ENCODE data around the gene CTXN1.
A peak's percentile ranks its signal among the peaks of the same experiment; 100 is the strongest.
"Not testable (repeated sequence)": the region's sequence is repeated elsewhere in the genome, so short reads cannot be mapped to it uniquely, and the experiment has no call there.

The CTXN1 gene

GRCh38 chr19:7944177-7944761 is 18.3 kb upstream of the CTXN1 start:
- peak; percentile 62 for DNase-seq

GRCh38 chr19:7943444-7944176 is 17.7 kb upstream of the CTXN1 start, which contains the start of gene TIMM44:
TIMM44 (minus strand) TSS chr19:7943666; CDS start chr19:7943651, 15 bp downstream.
- DNase-seq, result peak; percentile 99

GRCh38 chr19:7942981-7943443 is 17.1 kb upstream of the CTXN1 start:
- no peak for DNase-seq

- no peak for DNase-seq
These were observed 16.1 kb upstream of the CTXN1 start for GRCh38 chr19:7941895-7942596.

GRCh38 chr19:7940841-7941240 is 14.9 kb upstream of the CTXN1 start:
- DNase-seq, result no peak

GRCh38 chr19:7934766-7935165 is 8.8 kb upstream of the CTXN1 start:
- DNase-seq, result no peak

GRCh38 chr19:7933828-7934725 is 8.1 kb upstream of the CTXN1 start:
- DNase-seq, result no peak

GRCh38 chr19:7933411-7933810 is 7.5 kb upstream of the CTXN1 start:
- no peak for DNase-seq

- no peak for DNase-seq
These were observed 7.0 kb upstream of the CTXN1 start for GRCh38 chr19:7932930-7933300.

- no peak for DNase-seq
These were observed 6.5 kb upstream of the CTXN1 start for GRCh38 chr19:7932276-7932929.

- DNase-seq, result no peak
These were observed 5.5 kb upstream of the CTXN1 start for GRCh38 chr19:7931221-7932061.

GRCh38 chr19:7930765-7931164 is 4.8 kb upstream of the CTXN1 start:
- no peak for DNase-seq

- DNase-seq, result not testable (repeated sequence)
These were observed 4.1 kb upstream of the CTXN1 start for GRCh38 chr19:7930030-7930429.

GRCh38 chr19:7928741-7929701 is 3.1 kb upstream of the CTXN1 start:
- DNase-seq, result no peak

GRCh38 chr19:7928334-7928706 is 2.4 kb upstream of the CTXN1 start:
- no peak for DNase-seq

GRCh38 chr19:7927605-7928333 is 1.8 kb upstream of the CTXN1 start:
- no peak for DNase-seq

- DNase-seq, result no peak
These were observed 1.0 kb upstream of the CTXN1 start for GRCh38 chr19:7926727-7927604.

GRCh38 chr19:7925171-7925851 is 624 bp downstream of the CTXN1 start:
- no peak for DNase-seq
